Endodermal cell (in vitro differentiated cells): ENCODE results near the gene RBM26. TPM values are rescaled to one million over a fixed set of nuclear protein-coding genes. Genes with fewer than 3 reads are reported as not detected.

ENCODE experiments used
- DNase-seq: peaks from one replicate; pipeline ENCODE4 v3.0.0-alpha.2; 2017
- H3K27ac ChIP-seq: 2 replicates; pipeline ENCODE4 v1.5.1; 2013; ENCODE audit warnings: mild to moderate bottlenecking, low read depth, low read length, moderate library complexity
- H3K27me3 ChIP-seq: 2 replicates; pipeline ENCODE4 v1.6.1; 2013; ENCODE audit warnings: mild to moderate bottlenecking, low read length, moderate library complexity; ENCODE audit not compliant: insufficient read depth, control insufficient read depth, poor library complexity, severe bottlenecking
- H3K36me3 ChIP-seq: 2 replicates; pipeline ENCODE4 v1.7.0; 2013; ENCODE audit warnings: mild to moderate bottlenecking, low read length, moderate library complexity; ENCODE audit not compliant: control insufficient read depth, insufficient read depth
- H3K4me1 ChIP-seq: one replicate; pipeline ENCODE4 v1.7.0; 2013; ENCODE audit warnings: low read length; ENCODE audit not compliant: control insufficient read depth, insufficient read depth
- H3K4me3 ChIP-seq: 2 replicates; pipeline ENCODE4 v1.5.1; 2013; ENCODE audit warnings: mild to moderate bottlenecking, low read length, moderate library complexity
- H3K9ac ChIP-seq: 2 replicates; pipeline ENCODE4 v1.6.1; 2013; ENCODE audit warnings: mild to moderate bottlenecking, low read length, moderate library complexity; ENCODE audit not compliant: poor library complexity, severe bottlenecking; ENCODE audit errors: extremely low read depth
- H3K9me3 ChIP-seq: 2 replicates; pipeline ENCODE4 v1.6.1; 2013; ENCODE audit warnings: mild to moderate bottlenecking, low read length, moderate library complexity; ENCODE audit not compliant: control insufficient read depth
- H3K27ac Mint-ChIP-seq: 2 replicates; pipeline ENCODE4 v1.8.0; 2020; ENCODE audit warnings: mixed read lengths
- H3K27me3 Mint-ChIP-seq: 2 replicates; pipeline ENCODE4 v1.8.0; 2021; ENCODE audit warnings: mild to moderate bottlenecking, mixed read lengths; ENCODE audit not compliant: insufficient read depth
- H3K36me3 Mint-ChIP-seq: 2 replicates; pipeline ENCODE4 v1.8.0; 2020; ENCODE audit warnings: low read depth, mixed read lengths
- H3K4me1 Mint-ChIP-seq: 2 replicates; pipeline ENCODE4 v1.8.0; 2020; ENCODE audit warnings: mixed read lengths
- H3K4me3 Mint-ChIP-seq: 2 replicates; pipeline ENCODE4 v1.8.0; 2020; ENCODE audit warnings: mild to moderate bottlenecking, moderate library complexity, mixed read lengths
- H3K9me3 Mint-ChIP-seq: 2 replicates; pipeline ENCODE4 v1.8.0; 2020; ENCODE audit warnings: mild to moderate bottlenecking, mixed read lengths
- CTCF ChIP-seq: fragments of 200-600 bp; sonication (generic); conservative IDR thresholded peaks from 2 replicates; pipeline ENCODE4 v1.5.0; 2021; ENCODE audit warnings: antibody characterized with exemption, mild to moderate bottlenecking
- WGBS, 2 experiments: methylation state at CpG; one replicate each; pipeline versions ENCODE4 v1.1.5 to v1.1.7; 2013; ENCODE audit warnings: missing lambda C conversion rate in 2 of 2, mixed read lengths in 1 of 2; ENCODE audit not compliant: insufficient coverage in 1 of 2, insufficient read length in 1 of 2; 5-methylcytosine and 5-hydroxymethylcytosine counted together
- total RNA-seq, 2 donors: library from RNA; stranded (reverse); fragmentation: NEBNext Ultra II Directional in 1 of 2; extraction: Animal tissue kit (Norgen Biotek cat#: 25700) in 1 of 2; gene quantifications; 2 replicates in 1 of 2; 3 replicates in 1 of 2; pipeline ENCODE4 v1.2.1, GENCODE V29; 2021

The RBM26 gene
- total RNA-seq, 2 donors from 2014 or later: 65.0 to 81.7 TPM

- no peaks in the 10 kb centered on the region for H3K36me3 ChIP-seq
- no peaks in the 10 kb centered on the region for H3K9me3 Mint-ChIP-seq
- no peak overlapping the region for H3K4me3 ChIP-seq
- no peaks in the 10 kb centered on the region for H3K4me1 ChIP-seq
- no peak for TF ChIP-seq CTCF
- no peak overlapping the region for H3K27ac ChIP-seq
- H3K27me3 Mint-ChIP-seq: no peaks in the 10 kb centered on the region
- no peak for DNase-seq
- H3K36me3 Mint-ChIP-seq: no peaks in the 10 kb centered on the region
- H3K27me3 ChIP-seq: no peaks in the 10 kb centered on the region
- H3K4me1 Mint-ChIP-seq: no peaks in the 10 kb centered on the region
- no peak overlapping the region for H3K9ac ChIP-seq
- H3K9me3 ChIP-seq: no peaks in the 10 kb centered on the region
- no peak overlapping the region for H3K4me3 Mint-ChIP-seq
- H3K27ac Mint-ChIP-seq: no peak overlapping the region
Observed at GRCh38 chr13:79429309-79429708, 23.3 kb upstream of the RBM26 start.

- Mint-ChIP-seq H3K36me3 (no peaks in the 10 kb centered on the region), H3K4me1 (no peaks in the 10 kb centered on the region), H3K27ac (no peak overlapping the region), H3K4me3 (no peak overlapping the region), H3K9me3 (no peaks in the 10 kb centered on the region), H3K27me3 (no peaks in the 10 kb centered on the region)
- no peaks in the 10 kb centered on the region for H3K4me1 ChIP-seq
- H3K36me3 ChIP-seq: no peaks in the 10 kb centered on the region
- no peak overlapping the region for H3K4me3 ChIP-seq
- WGBS, 2 experiments: no CpG with 5 or more reads among the region's 2 CpGs
- TF ChIP-seq CTCF: no peak
- no peaks in the 10 kb centered on the region for H3K9me3 ChIP-seq
- H3K27me3 ChIP-seq: no peaks in the 10 kb centered on the region
- DNase-seq: no peak
- H3K9ac ChIP-seq: no peak overlapping the region
- H3K27ac ChIP-seq: no peak overlapping the region
Observed at GRCh38 chr13:79427883-79428282, 21.8 kb upstream of the RBM26 start.

GRCh38 chr13:79427265-79427664 lies 21.2 kb upstream of the RBM26 start:
- Histone ChIP-seq H3K9ac (no peak overlapping the region), H3K27ac (no peak overlapping the region), H3K27me3 (no peaks in the 10 kb centered on the region), H3K4me3 (no peak overlapping the region), H3K36me3 (no peaks in the 10 kb centered on the region), H3K4me1 (no peaks in the 10 kb centered on the region), H3K9me3 (no peaks in the 10 kb centered on the region)
- H3K4me3 Mint-ChIP-seq: no peak overlapping the region
- H3K27me3 Mint-ChIP-seq: no peaks in the 10 kb centered on the region
- no peaks in the 10 kb centered on the region for H3K4me1 Mint-ChIP-seq
- TF ChIP-seq CTCF: no peak
- H3K27ac Mint-ChIP-seq: no peak overlapping the region
- H3K9me3 Mint-ChIP-seq: no peaks in the 10 kb centered on the region
- WGBS, 2 experiments: 83 to 86% methylated on average over 1 of the region's 1 CpG
- no peak for DNase-seq
- no peaks in the 10 kb centered on the region for H3K36me3 Mint-ChIP-seq
